Keratinocyte (primary cell): ENCODE data around the gene KRTAP6-3. TPM values are rescaled to one million over a fixed set of nuclear protein-coding genes. Genes with fewer than 3 reads are reported as not detected.

Experiments used
- DNase-seq: peaks from one replicate; pipeline ENCODE4 v3.0.0-alpha.2; 2011; ENCODE audit warnings: low read depth, missing footprints, low spot score
- FAIRE-seq: peaks from 2 replicates; lab custom pipeline; 2011; peaks lifted over from hg19 to GRCh38; lab: Jason Lieb, UNC
- H2AFZ ChIP-seq: 2 replicates; pipeline ENCODE4 v1.6.0; 2012; ENCODE audit warnings: low read length, control low read depth, inconsistent platforms; ENCODE audit not compliant: control insufficient read depth
- H3K27ac ChIP-seq: 2 replicates; pipeline ENCODE4 v1.5.1; 2011; ENCODE audit warnings: low read length; ENCODE audit not compliant: control insufficient read depth, insufficient read depth
- H3K27me3 ChIP-seq: 3 replicates; pipeline ENCODE4 v1.6.0; 2011; ENCODE audit warnings: low read length; ENCODE audit not compliant: control insufficient read depth, insufficient read depth; ENCODE audit errors: extremely low read depth
- H3K36me3 ChIP-seq, 2 experiments: 2 replicates in 1 of 2; 3 replicates in 1 of 2; pipeline ENCODE4 v1.5.1; 2011; ENCODE audit warnings: low read length in 2 of 2, mild to moderate bottlenecking in 1 of 2; ENCODE audit not compliant: control insufficient read depth in 2 of 2, insufficient read depth in 2 of 2; ENCODE audit errors: extremely low read depth in 1 of 2
- H3K4me1 ChIP-seq: 3 replicates; pipeline ENCODE4 v1.5.1; 2011; ENCODE audit warnings: low read length; ENCODE audit not compliant: control insufficient read depth, insufficient read depth; ENCODE audit errors: extremely low read depth
- H3K4me2 ChIP-seq: 3 replicates; pipeline ENCODE4 v1.6.0; 2011; ENCODE audit warnings: low read depth, low read length; ENCODE audit not compliant: control insufficient read depth, insufficient read depth; ENCODE audit errors: extremely low read depth
- H3K4me3 ChIP-seq, 3 experiments: fragments of 200-600 bp in 1 of 3; sonication (generic) in 1 of 3; 2 replicates in 2 of 3; 3 replicates in 1 of 3; pipeline ENCODE4 v1.5.1; 2011 to 2016; ENCODE audit warnings: low read length in 3 of 3, mild to moderate bottlenecking in 3 of 3, control low read depth in 2 of 3, inconsistent platforms in 1 of 3, low read depth in 1 of 3, mixed read lengths in 1 of 3, mixed run types in 1 of 3, moderate library complexity in 1 of 3; ENCODE audit not compliant: control insufficient read depth in 2 of 3, insufficient read depth in 2 of 3; ENCODE audit errors: extremely low read depth in 1 of 3
- H3K79me2 ChIP-seq: 2 replicates; pipeline ENCODE4 v1.6.0; 2012; ENCODE audit warnings: low read length; ENCODE audit not compliant: control insufficient read depth, insufficient read depth
- H3K9ac ChIP-seq: 3 replicates; pipeline ENCODE4 v1.6.0; 2011; ENCODE audit warnings: low read length; ENCODE audit not compliant: control insufficient read depth, insufficient read depth; ENCODE audit errors: extremely low read depth
- H3K9me1 ChIP-seq: 3 replicates; pipeline ENCODE4 v1.6.0; 2011; ENCODE audit warnings: low read length; ENCODE audit not compliant: control insufficient read depth, insufficient read depth; ENCODE audit errors: extremely low read depth
- H3K9me3 ChIP-seq: 2 replicates; pipeline ENCODE4 v1.5.1; 2012; ENCODE audit warnings: low read depth, low read length; ENCODE audit not compliant: control insufficient read depth
- H4K20me1 ChIP-seq: 3 replicates; pipeline ENCODE4 v1.6.0; 2011; ENCODE audit warnings: low read length; ENCODE audit not compliant: control insufficient read depth, insufficient read depth; ENCODE audit errors: extremely low read depth
- EZH2 ChIP-seq: IDR thresholded peaks from one replicate; pipeline ENCODE4 v1.6.1; 2012; ENCODE audit warnings: inconsistent platforms, mild to moderate bottlenecking, low read length, moderate library complexity
- dilution Hi-C: fragments of 300-500 bp; cut with MboI; formaldehyde crosslinking; loops from one replicate; pipeline ENCODE4 v1.7.0; 2020; ENCODE audit warnings: low sequenced_read_pairs; ENCODE audit not compliant: extremely low pct_ligation_motif_present
- polyA plus RNA-seq, 5 experiments: library from polyadenylated mRNA; depleted of rRNA in 3 of 5; stranded (reverse) in 3 of 5; stranded (forward) in 1 of 5; unstranded in 1 of 5; fragments of >200 nt; gene quantifications; 1 replicate in 1 of 5; 2 replicates in 3 of 5; 3 replicates in 1 of 5; pipeline versions ENCODE4 v1.2.1 to v1.2.3, GENCODE V29; 2011 to 2012; ENCODE audit warnings: missing spikeins in 2 of 5, low read depth in 1 of 5, low replicate concordance in 1 of 5
- TF ChIP-seq, protein P1 (sequence below), 3 experiments: IDR thresholded peaks in 1 of 3; conservative IDR thresholded peaks in 1 of 3; optimal IDR thresholded peaks in 1 of 3; 2 replicates in 2 of 3; 3 replicates in 1 of 3; pipeline versions ENCODE3 to v1.5.1; 2011; ENCODE audit warnings: low read length in 3 of 3, mild to moderate bottlenecking in 3 of 3, moderate library complexity in 2 of 3, control low read depth in 1 of 3, inconsistent platforms in 1 of 3; ENCODE audit not compliant: insufficient read depth in 2 of 3; ENCODE audit errors: extremely low read depth in 1 of 3

KRTAP6-3 gene
- polyA plus RNA-seq, 1 donor (not counting 4 experiments of a cell fraction or from before 2014, with no cell fraction given) = not detected

DNA sequence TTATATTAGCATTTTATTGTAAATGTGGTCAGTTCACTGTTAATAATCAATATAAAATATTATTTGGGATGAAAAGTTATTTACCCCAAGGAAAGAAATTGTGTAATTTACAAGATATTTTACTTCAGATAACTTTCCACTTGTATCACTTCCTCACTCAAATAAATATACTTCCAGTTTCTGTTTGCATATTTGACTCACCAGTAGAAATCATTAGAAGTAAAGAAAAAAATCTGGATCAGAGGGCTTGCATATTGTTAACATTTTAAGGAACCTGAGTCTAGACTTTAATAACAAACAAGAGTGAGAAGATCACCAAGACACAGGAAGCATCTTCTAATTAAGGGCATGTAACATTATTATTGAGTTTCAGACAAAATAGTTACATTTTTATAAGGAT is 27.8 kb downstream of the KRTAP6-3 start:
- Histone ChIP-seq H3K4me3 (no peak overlapping the region), H3K4me1 (no peaks in the 10 kb centered on the region), H2AFZ (no peak overlapping the region), H3K27ac (no peak overlapping the region), H3K4me2 (no peak overlapping the region), H3K27me3 (no peaks in the 10 kb centered on the region), H3K36me3 (no peaks in the 10 kb centered on the region), H3K9ac (no peak overlapping the region), H3K9me3 (no peaks in the 10 kb centered on the region), H3K79me2 (no peaks in the 10 kb centered on the region), H4K20me1 (no peaks in the 10 kb centered on the region), H3K9me1 (no peaks in the 10 kb centered on the region)
- TF ChIP-seq EZH2 = no peak
- TF ChIP-seq, protein P1, sequence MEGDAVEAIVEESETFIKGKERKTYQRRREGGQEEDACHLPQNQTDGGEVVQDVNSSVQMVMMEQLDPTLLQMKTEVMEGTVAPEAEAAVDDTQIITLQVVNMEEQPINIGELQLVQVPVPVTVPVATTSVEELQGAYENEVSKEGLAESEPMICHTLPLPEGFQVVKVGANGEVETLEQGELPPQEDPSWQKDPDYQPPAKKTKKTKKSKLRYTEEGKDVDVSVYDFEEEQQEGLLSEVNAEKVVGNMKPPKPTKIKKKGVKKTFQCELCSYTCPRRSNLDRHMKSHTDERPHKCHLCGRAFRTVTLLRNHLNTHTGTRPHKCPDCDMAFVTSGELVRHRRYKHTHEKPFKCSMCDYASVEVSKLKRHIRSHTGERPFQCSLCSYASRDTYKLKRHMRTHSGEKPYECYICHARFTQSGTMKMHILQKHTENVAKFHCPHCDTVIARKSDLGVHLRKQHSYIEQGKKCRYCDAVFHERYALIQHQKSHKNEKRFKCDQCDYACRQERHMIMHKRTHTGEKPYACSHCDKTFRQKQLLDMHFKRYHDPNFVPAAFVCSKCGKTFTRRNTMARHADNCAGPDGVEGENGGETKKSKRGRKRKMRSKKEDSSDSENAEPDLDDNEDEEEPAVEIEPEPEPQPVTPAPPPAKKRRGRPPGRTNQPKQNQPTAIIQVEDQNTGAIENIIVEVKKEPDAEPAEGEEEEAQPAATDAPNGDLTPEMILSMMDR (optimal IDR thresholded peaks at IDR 0.05 in 1 of 3, IDR thresholded peaks at IDR 0.05 in 1 of 3, conservative IDR thresholded peaks at IDR 0.05 in 1 of 3; ENCODE audit: extremely low read depth in 1 of 3, insufficient read depth in 2 of 3, low read length in 3 of 3) = no peak
- dilution Hi-C loops = no loop called here
- FAIRE-seq (no peak), DNase-seq (no peak)

DNA sequence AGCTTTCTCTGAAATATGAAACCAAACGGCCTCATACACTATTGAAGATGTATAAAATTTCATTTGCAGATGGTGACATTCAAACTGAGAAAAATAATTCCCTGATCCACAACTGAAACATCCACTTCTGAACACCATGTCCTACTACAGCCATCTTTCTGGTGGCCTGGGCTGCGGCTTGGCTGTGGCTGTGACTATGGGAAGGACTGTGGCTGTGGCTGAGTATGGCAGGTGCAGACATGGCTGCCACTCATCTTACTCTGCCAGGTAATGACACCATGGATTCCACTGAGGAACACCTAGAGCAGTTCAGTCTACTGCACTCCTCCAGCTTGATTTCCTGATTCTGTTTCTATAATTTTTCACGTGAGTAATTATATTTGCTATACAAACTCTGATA is 28.3 kb downstream of the KRTAP6-3 start, which contains the start of gene KRTAP20-4:
KRTAP20-4 (plus strand) TSS at position 106 of the 400 bp plus-strand sequence.
- Histone ChIP-seq H3K9me3 (no peaks in the 10 kb centered on the region), H3K79me2 (no peaks in the 10 kb centered on the region), H3K36me3 (no peaks in the 10 kb centered on the region), H3K9ac (no peak within 1 kb of the TSS), H3K4me3 (no peak within 1 kb of the TSS), H2AFZ (no peak within 1 kb of the TSS), H3K4me1 (no peaks in the 10 kb centered on the region), H3K27ac (no peak within 1 kb of the TSS), H3K4me2 (no peak within 1 kb of the TSS), H4K20me1 (no peaks in the 10 kb centered on the region), H3K9me1 (no peaks in the 10 kb centered on the region), H3K27me3 (no peaks in the 10 kb centered on the region)
- dilution Hi-C loops = no loop called here
- DNase-seq = no peak
- TF ChIP-seq EZH2 = no peak
- TF ChIP-seq, protein P1 (optimal IDR thresholded peaks at IDR 0.05 in 1 of 3, IDR thresholded peaks at IDR 0.05 in 1 of 3, conservative IDR thresholded peaks at IDR 0.05 in 1 of 3; ENCODE audit: extremely low read depth in 1 of 3, insufficient read depth in 2 of 3, low read length in 3 of 3) = no peak
- no peak for FAIRE-seq
